ENCODE measurements around the gene CETP. TPM values are rescaled to one million over a fixed set of nuclear protein-coding genes. Genes with fewer than 3 reads are reported as not detected.

The CETP gene
- total RNA-seq, 1 donor from 2014 or later, result 8.2 TPM

- no peak for ATAC-seq
- intact Hi-C loops (cut with DNase I), result no loop called here
- no peak for DNase-seq (ENCODE audit: low spot score)
Measured at GRCh38 chr16:57029161-57030160, 67.7 kb downstream of the CETP start.

- ATAC-seq (no peak), DNase-seq (ENCODE audit: low spot score) (no peak)
- intact Hi-C loops (cut with DNase I), result no loop called here
Measured at GRCh38 chr16:57030346-57030902, 68.7 kb downstream of the CETP start.

GRCh38 chr16:57031156-57031555 lies 69.4 kb downstream of the CETP start:
- no peak for DNase-seq (ENCODE audit: low spot score)
- intact Hi-C loops (cut with DNase I), result no loop called here
- ATAC-seq, result no peak

GRCh38 chr16:57032346-57032745 lies 70.6 kb downstream of the CETP start:
- intact Hi-C loops (cut with DNase I), result no loop called here
- no peak for ATAC-seq
- DNase-seq (ENCODE audit: low spot score), result no peak

- intact Hi-C loops (cut with DNase I), result no loop called here
- DNase-seq (ENCODE audit: low spot score) (no peak), ATAC-seq (no peak)
Measured at GRCh38 chr16:57032931-57033330, 71.2 kb downstream of the CETP start.

Other genes starting within 250 kb of the CETP start
- gene NUP93, start 231.8 kb upstream of the CETP start, total RNA-seq, result 74.0 TPM
- gene SLC12A3, start 96.7 kb upstream of the CETP start, total RNA-seq, result not detected
- gene HERPUD1, start 29.8 kb upstream of the CETP start, total RNA-seq, result 150 TPM
- gene NLRC5, start 27.6 kb downstream of the CETP start, total RNA-seq, result 60.1 TPM
- gene CPNE2, start 130.6 kb downstream of the CETP start, total RNA-seq, result 44.7 TPM
- 80.5 TPM for gene PSME3IP1, start 224.1 kb downstream of the CETP start, total RNA-seq
- 26.3 TPM for gene RSPRY1, start 224.4 kb downstream of the CETP start, total RNA-seq